Transverse colon (tissue), 4 donors: ENCODE measurements around the gene WDFY3.

Source experiments
- EP300 ChIP-seq: sonication (generic); formaldehyde crosslinking; IDR thresholded peaks from one replicate; pipeline ENCODE4 v1.6.1; 2017; ENCODE audit warnings: antibody characterized with exemption, low read depth
- POLR2A ChIP-seq: fragments of 450-650 bp; IDR thresholded peaks from one replicate; pipeline ENCODE4 v1.6.1; 2016; ENCODE audit warnings: antibody characterized with exemption, mild to moderate bottlenecking, moderate library complexity
- POLR2AphosphoS5 ChIP-seq, 3 donors: sonication (generic); formaldehyde crosslinking; IDR thresholded peaks; one replicate each; pipeline ENCODE4 v1.6.1; 2016; ENCODE audit warnings: antibody characterized with exemption in 3 of 3
- TF ChIP-seq, protein P1 (sequence below), 5 experiments: fragments of 200-600 bp in 3 of 5; fragments of 450-650 bp in 2 of 5; sonication (generic) in 3 of 5; IDR thresholded peaks; 1 replicate in 2 of 5; 2 replicates in 3 of 5; pipeline ENCODE4 v1.5.1; 2016 to 2017; ENCODE audit warnings: antibody characterized with exemption in 5 of 5, inconsistent platforms in 3 of 5, mild to moderate bottlenecking in 2 of 5, moderate library complexity in 1 of 5

DNA sequence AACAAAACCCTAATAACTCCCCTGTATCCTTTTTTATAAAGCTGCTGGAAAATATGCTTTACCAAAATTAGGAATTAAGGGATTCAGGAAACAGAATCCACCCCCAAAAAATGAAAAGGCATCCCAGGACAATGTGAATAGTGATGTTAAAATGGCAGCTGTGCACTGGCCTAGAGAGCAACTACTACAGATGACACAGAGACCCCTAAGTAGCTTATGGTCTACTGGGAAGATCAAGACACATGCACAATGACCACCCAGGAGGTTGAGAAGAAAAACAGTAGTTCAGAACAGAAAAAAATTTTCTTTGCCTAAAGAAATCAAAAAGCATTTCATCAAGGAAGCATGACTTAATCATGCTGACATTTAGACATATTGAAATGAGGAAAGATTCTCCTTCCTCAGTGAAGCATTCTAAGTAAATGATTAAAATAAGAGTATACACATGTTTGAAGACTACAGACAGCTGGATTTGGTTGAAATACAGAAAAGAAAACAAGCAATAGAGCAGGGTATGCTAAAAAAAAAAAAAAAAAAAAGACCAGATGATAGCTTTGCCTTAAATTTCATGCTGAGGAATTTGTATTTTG lies 117.3 kb downstream of the WDFY3 start:
- TF ChIP-seq, protein P1, sequence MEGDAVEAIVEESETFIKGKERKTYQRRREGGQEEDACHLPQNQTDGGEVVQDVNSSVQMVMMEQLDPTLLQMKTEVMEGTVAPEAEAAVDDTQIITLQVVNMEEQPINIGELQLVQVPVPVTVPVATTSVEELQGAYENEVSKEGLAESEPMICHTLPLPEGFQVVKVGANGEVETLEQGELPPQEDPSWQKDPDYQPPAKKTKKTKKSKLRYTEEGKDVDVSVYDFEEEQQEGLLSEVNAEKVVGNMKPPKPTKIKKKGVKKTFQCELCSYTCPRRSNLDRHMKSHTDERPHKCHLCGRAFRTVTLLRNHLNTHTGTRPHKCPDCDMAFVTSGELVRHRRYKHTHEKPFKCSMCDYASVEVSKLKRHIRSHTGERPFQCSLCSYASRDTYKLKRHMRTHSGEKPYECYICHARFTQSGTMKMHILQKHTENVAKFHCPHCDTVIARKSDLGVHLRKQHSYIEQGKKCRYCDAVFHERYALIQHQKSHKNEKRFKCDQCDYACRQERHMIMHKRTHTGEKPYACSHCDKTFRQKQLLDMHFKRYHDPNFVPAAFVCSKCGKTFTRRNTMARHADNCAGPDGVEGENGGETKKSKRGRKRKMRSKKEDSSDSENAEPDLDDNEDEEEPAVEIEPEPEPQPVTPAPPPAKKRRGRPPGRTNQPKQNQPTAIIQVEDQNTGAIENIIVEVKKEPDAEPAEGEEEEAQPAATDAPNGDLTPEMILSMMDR (IDR thresholded peaks at IDR 0.05), result no peak
- TF ChIP-seq POLR2AphosphoS5 (IDR thresholded peaks at IDR 0.05) (no peak), POLR2A (no peak), EP300 (no peak)
